Rectal smooth muscle tissue (tissue), 1 donor: ENCODE data around the gene MBD5.
"Not testable (repeated sequence)": the region's sequence is repeated elsewhere in the genome, so short reads cannot be mapped to it uniquely, and the experiment has no call there.

Source experiments
- H3K27ac ChIP-seq: one replicate; pipeline ENCODE4 v1.7.0; 2013; ENCODE audit warnings: low read depth, low read length, inconsistent platforms
- H3K27me3 ChIP-seq: one replicate; pipeline ENCODE4 v1.7.0; 2013; ENCODE audit warnings: low read length; ENCODE audit not compliant: control insufficient read depth, insufficient read depth
- H3K36me3 ChIP-seq: one replicate; pipeline ENCODE4 v1.7.0; 2013; ENCODE audit warnings: low read length; ENCODE audit not compliant: control insufficient read depth, insufficient read depth
- H3K4me1 ChIP-seq: one replicate; pipeline ENCODE4 v1.7.0; 2013; ENCODE audit warnings: low read length; ENCODE audit not compliant: control insufficient read depth, insufficient read depth
- H3K4me3 ChIP-seq: one replicate; pipeline ENCODE4 v1.7.0; 2013; ENCODE audit warnings: low read length
- H3K9ac ChIP-seq: one replicate; pipeline ENCODE4 v1.7.0; 2013; ENCODE audit warnings: low read length

Gene MBD5

GRCh38 chr2:148006249-148007007 is 14.5 kb upstream of the MBD5 start:
- H3K36me3 ChIP-seq = no peaks in the 10 kb centered on the region

GRCh38 chr2:148007219-148007900 is 13.5 kb upstream of the MBD5 start:
- Histone ChIP-seq H3K27me3 (no peaks in the 10 kb centered on the region), H3K9ac (no peak overlapping the region), H3K36me3 (no peaks in the 10 kb centered on the region), H3K27ac (no peak overlapping the region), H3K4me1 (no peaks in the 10 kb centered on the region), H3K4me3 (no peak overlapping the region)

More at GRCh38 chr2:148006249-148007007, 14.5 kb upstream of the MBD5 start:
- H3K27ac ChIP-seq = no peak overlapping the region
- no peak overlapping the region for H3K4me3 ChIP-seq
- no peak overlapping the region for H3K9ac ChIP-seq
- no peaks in the 10 kb centered on the region for H3K27me3 ChIP-seq
- H3K4me1 ChIP-seq = no peaks in the 10 kb centered on the region

GRCh38 chr2:148008411-148008810 is 12.5 kb upstream of the MBD5 start:
- not testable (repeated sequence) for H3K4me1 ChIP-seq, H3K27ac ChIP-seq, H3K27me3 ChIP-seq, H3K9ac ChIP-seq, H3K4me3 ChIP-seq, H3K36me3 ChIP-seq

GRCh38 chr2:148013876-148014275 is 7.0 kb upstream of the MBD5 start:
- no peaks in the 10 kb centered on the region for H3K4me1 ChIP-seq
- no peak overlapping the region for H3K27ac ChIP-seq
- H3K27me3 ChIP-seq = no peaks in the 10 kb centered on the region
- H3K36me3 ChIP-seq = no peaks in the 10 kb centered on the region
- H3K9ac ChIP-seq = no peak overlapping the region
- no peak overlapping the region for H3K4me3 ChIP-seq

- Histone ChIP-seq H3K27me3 (no peaks in the 10 kb centered on the region), H3K27ac (no peak overlapping the region), H3K4me3 (no peak overlapping the region), H3K9ac (no peak overlapping the region), H3K36me3 (no peaks in the 10 kb centered on the region), H3K4me1 (no peaks in the 10 kb centered on the region)
These were observed 6.3 kb upstream of the MBD5 start for GRCh38 chr2:148014616-148015015.

GRCh38 chr2:148020111-148021058 is 506 bp upstream of the MBD5 start, which contains the start of gene ORC4:
Gene ORC4, minus strand, starts transcription at chr2:148020737. Its CDS starts 44,779 bp downstream, at chr2:147975958.
- H3K27ac ChIP-seq = peak within 1 kb of the TSS; percentile 96
- H3K27me3 ChIP-seq = no peaks in the 10 kb centered on the region
- peaks cover 15% of the 10 kb centered on the region for H3K4me1 ChIP-seq
- peaks cover 2% of the 10 kb centered on the region for H3K36me3 ChIP-seq
- peak within 1 kb of the TSS; percentile 97 for H3K9ac ChIP-seq
- H3K4me3 ChIP-seq = peak within 1 kb of the TSS; percentile 100

- Histone ChIP-seq H3K4me3 (peak overlapping the region; percentile 90), H3K9ac (peak overlapping the region; percentile 1), H3K36me3 (peaks cover 2% of the 10 kb centered on the region), H3K27ac (peak overlapping the region; percentile 96), H3K4me1 (peaks cover 15% of the 10 kb centered on the region), H3K27me3 (no peaks in the 10 kb centered on the region)
These were observed 995 bp downstream of the MBD5 start for GRCh38 chr2:148021886-148022285.

GRCh38 chr2:148022351-148022750 is 1.5 kb downstream of the MBD5 start:
- Histone ChIP-seq H3K27ac (no peak overlapping the region), H3K4me1 (peaks cover 15% of the 10 kb centered on the region), H3K4me3 (no peak overlapping the region), H3K27me3 (no peaks in the 10 kb centered on the region), H3K9ac (no peak overlapping the region), H3K36me3 (peaks cover 2% of the 10 kb centered on the region)

GRCh38 chr2:148022882-148023281 is 2.0 kb downstream of the MBD5 start:
- Histone ChIP-seq H3K27ac (no peak overlapping the region), H3K4me1 (peaks cover 15% of the 10 kb centered on the region), H3K9ac (no peak overlapping the region), H3K27me3 (no peaks in the 10 kb centered on the region), H3K36me3 (peaks cover 2% of the 10 kb centered on the region), H3K4me3 (no peak overlapping the region)

- H3K27me3 ChIP-seq = no peaks in the 10 kb centered on the region
- H3K4me3 ChIP-seq = no peak overlapping the region
- peaks cover 2% of the 10 kb centered on the region for H3K36me3 ChIP-seq
- no peak overlapping the region for H3K27ac ChIP-seq
- H3K4me1 ChIP-seq = peaks cover 15% of the 10 kb centered on the region
- no peak overlapping the region for H3K9ac ChIP-seq
These were observed 3.0 kb downstream of the MBD5 start for GRCh38 chr2:148023861-148024260.

GRCh38 chr2:148026573-148026972 is 5.7 kb downstream of the MBD5 start:
- H3K36me3 ChIP-seq = no peaks in the 10 kb centered on the region
- no peaks in the 10 kb centered on the region for H3K27me3 ChIP-seq
- no peak overlapping the region for H3K4me3 ChIP-seq
- no peak overlapping the region for H3K27ac ChIP-seq
- peaks cover 13% of the 10 kb centered on the region for H3K4me1 ChIP-seq
- no peak overlapping the region for H3K9ac ChIP-seq

GRCh38 chr2:148027822-148028221 is 6.9 kb downstream of the MBD5 start:
- Histone ChIP-seq H3K9ac (no peak overlapping the region), H3K27me3 (no peaks in the 10 kb centered on the region), H3K27ac (no peak overlapping the region), H3K4me1 (peaks cover 17% of the 10 kb centered on the region), H3K4me3 (no peak overlapping the region), H3K36me3 (no peaks in the 10 kb centered on the region)
